Left ventricle myocardium inferior (tissue), 1 donor: Measurements from ENCODE around the gene SLC23A1. TPM values are rescaled to one million over a fixed set of nuclear protein-coding genes. Genes with fewer than 3 reads are reported as not detected.
"Not testable (repeated sequence)": the region's sequence is repeated elsewhere in the genome, so short reads cannot be mapped to it uniquely, and the experiment has no call there.

ENCODE experiments used
- DNase-seq: peaks from one replicate; pipeline ENCODE4 v3.0.0-alpha.2; 2020
- H3K27ac ChIP-seq: fragments of 200-600 bp; replicated peaks from 2 replicates; pipeline ENCODE4 v1.8.0; 2021
- H3K27me3 ChIP-seq: fragments of 200-600 bp; 2 replicates; pipeline ENCODE4 v1.8.0; 2021; ENCODE audit warnings: low read depth
- H3K36me3 ChIP-seq: fragments of 200-600 bp; 2 replicates; pipeline ENCODE4 v1.8.0; 2021
- H3K4me1 ChIP-seq: fragments of 200-600 bp; 2 replicates; pipeline ENCODE4 v1.8.0; 2021
- H3K4me3 ChIP-seq: fragments of 200-600 bp; 2 replicates; pipeline ENCODE4 v1.8.0; 2021; ENCODE audit warnings: mild to moderate bottlenecking, moderate library complexity
- H3K9me3 ChIP-seq: fragments of 200-600 bp; replicated peaks from 2 replicates; pipeline ENCODE4 v1.8.0; 2021
- CTCF ChIP-seq: fragments of 200-600 bp; IDR thresholded peaks from 2 replicates; pipeline ENCODE4 v1.8.0; 2021; ENCODE audit warnings: antibody characterized with exemption, mild to moderate bottlenecking, borderline replicate concordance
- intact Hi-C: fragments of 100-400 bp; cut with micrococcal nuclease; formaldehyde crosslinking; loops from one replicate; pipeline ENCODE4 v1.11.0; 2022
- total RNA-seq: library from RNA; stranded (reverse); fragmentation: NEBNext Ultra II Directional; extraction: Animal tissue kit (Norgen Biotek cat#: 25700); gene quantifications from one replicate; pipeline ENCODE4 v1.2.1, GENCODE V29; 2021
- donor health status: DM: no; HTN: yes; CAD: no; lungs with severe emphysema.

The SLC23A1 gene
- total RNA-seq, 1 donor from 2014 or later, result not detected

DNA sequence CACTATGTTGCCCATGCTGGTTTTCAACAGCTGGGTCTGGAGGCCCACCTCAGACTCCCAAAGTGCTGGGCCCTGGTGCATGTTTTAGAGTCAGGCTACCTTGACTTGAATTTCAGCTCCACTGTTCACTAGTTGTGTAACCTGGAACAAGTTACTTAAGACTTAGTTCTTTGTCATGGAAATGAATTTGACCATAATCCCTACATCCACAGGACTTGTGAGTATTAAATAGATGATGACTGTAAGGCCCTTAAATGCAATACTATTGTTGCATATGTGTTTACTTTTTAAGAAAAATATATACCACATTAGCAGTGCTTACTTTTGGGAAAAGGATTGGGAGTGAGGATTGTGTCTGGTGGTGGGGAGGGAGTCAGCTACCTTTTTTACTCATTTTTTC, 25.0 kb downstream of the SLC23A1 start:
- peaks cover 6% of the 10 kb centered on the region for H3K36me3 ChIP-seq
- TF ChIP-seq CTCF, result no peak
- no peak overlapping the region for H3K27ac ChIP-seq
- DNase-seq, result no peak
- H3K4me1 ChIP-seq, result peaks cover 42% of the 10 kb centered on the region
- intact Hi-C loops, result no loop called here
- H3K9me3 ChIP-seq, result no peaks in the 10 kb centered on the region
- no peaks in the 10 kb centered on the region for H3K27me3 ChIP-seq
- no peak overlapping the region for H3K4me3 ChIP-seq

DNA sequence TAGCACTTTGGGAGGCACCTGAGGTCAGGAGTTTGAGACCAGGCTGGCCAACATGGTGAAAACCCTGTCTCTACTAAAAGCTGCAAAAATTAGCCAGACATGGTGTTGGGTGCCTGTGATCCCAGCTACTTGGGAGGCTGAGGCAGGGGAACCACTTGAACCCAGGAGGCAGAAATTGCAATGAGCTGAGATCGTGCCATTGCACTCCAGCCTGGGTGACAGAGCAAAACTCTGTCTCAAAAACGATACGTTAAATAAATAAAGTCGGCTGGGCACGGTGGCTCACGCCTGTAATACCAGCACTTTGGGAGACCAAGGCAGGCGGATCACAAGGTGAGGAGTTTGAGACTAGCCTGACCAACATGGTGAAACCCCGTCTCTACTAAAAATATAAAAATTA, 27.2 kb downstream of the SLC23A1 start:
- peaks cover 63% of the 10 kb centered on the region for H3K4me1 ChIP-seq
- H3K27ac ChIP-seq, H3K36me3 ChIP-seq, H3K4me3 ChIP-seq, H3K27me3 ChIP-seq, H3K9me3 ChIP-seq, intact Hi-C loops, DNase-seq: not testable (repeated sequence)

GRCh38 chr5:139354186-139354585, 28.9 kb downstream of the SLC23A1 start:
- Histone ChIP-seq H3K4me1 (peaks cover 65% of the 10 kb centered on the region), H3K9me3 (no peaks in the 10 kb centered on the region), H3K27me3 (no peaks in the 10 kb centered on the region), H3K36me3 (peaks cover 6% of the 10 kb centered on the region), H3K27ac (no peak overlapping the region), H3K4me3 (no peak overlapping the region)
- no peak for DNase-seq
- no peak for TF ChIP-seq CTCF
- intact Hi-C loops, result no loop called here

GRCh38 chr5:139347863-139348262, 35.2 kb downstream of the SLC23A1 start:
- H3K36me3 ChIP-seq, result peaks cover 11% of the 10 kb centered on the region
- DNase-seq, H3K27me3 ChIP-seq, intact Hi-C loops, H3K9me3 ChIP-seq, H3K4me3 ChIP-seq, H3K27ac ChIP-seq: not testable (repeated sequence)
- peaks cover 85% of the 10 kb centered on the region for H3K4me1 ChIP-seq

- H3K27me3 ChIP-seq, intact Hi-C loops, DNase-seq, H3K27ac ChIP-seq, H3K4me3 ChIP-seq, H3K9me3 ChIP-seq: not testable (repeated sequence)
- peaks cover 82% of the 10 kb centered on the region for H3K4me1 ChIP-seq
- peaks cover 11% of the 10 kb centered on the region for H3K36me3 ChIP-seq
Measured at GRCh38 chr5:139345442-139345841, 37.7 kb downstream of the SLC23A1 start.

DNA sequence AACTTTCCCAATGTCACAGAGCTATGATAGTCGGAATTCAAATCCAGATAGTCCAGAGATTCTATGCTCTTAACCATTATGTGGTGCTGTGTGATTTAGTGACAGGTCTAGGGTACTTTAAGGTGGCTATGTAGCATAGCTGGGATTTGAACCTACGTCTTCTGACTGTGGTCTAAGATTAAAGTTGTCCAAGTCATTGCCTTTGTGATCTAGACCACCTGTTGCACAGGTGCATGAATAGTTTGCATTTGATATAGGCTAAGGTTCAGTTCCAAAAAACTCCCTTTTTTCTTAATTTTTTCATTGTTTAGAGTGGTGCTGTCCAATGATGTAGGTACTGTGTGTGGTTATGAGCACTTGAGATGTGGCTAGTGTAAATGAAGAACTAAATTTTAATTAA, 38.9 kb downstream of the SLC23A1 start:
- intact Hi-C loops, result no loop called here
- no peak overlapping the region for H3K4me3 ChIP-seq

DNA sequence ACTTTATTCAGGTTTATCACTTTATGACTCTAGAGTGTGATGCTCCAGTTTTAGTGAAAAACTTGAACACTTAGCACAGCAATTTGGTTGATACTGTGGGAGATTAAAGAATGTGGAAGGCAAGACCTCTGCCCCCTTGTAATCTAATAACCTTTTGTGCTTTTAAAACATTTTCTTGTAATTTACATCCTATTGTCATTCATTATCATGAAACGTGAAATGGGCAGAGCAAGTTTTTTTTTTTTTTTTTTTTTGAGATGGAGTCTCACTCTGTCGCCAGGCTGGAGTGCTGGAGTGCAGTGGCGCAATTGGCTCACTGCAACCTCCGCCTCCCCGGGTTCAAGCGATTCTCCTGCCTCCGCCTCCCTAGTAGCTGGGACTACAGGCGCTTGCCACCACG, 39.6 kb downstream of the SLC23A1 start:
- H3K4me3 ChIP-seq, result peak overlapping the region; percentile 94
- peaks cover 63% of the 10 kb centered on the region for H3K4me1 ChIP-seq

More for the DNA sequence above, 38.9 kb downstream of the SLC23A1 start:
- Histone ChIP-seq H3K36me3 (peaks cover 11% of the 10 kb centered on the region), H3K4me1 (peaks cover 70% of the 10 kb centered on the region), H3K9me3 (no peaks in the 10 kb centered on the region), H3K27me3 (no peaks in the 10 kb centered on the region), H3K27ac (no peak overlapping the region)
- no peak for DNase-seq
- no peak for TF ChIP-seq CTCF

More for the DNA sequence above, 39.6 kb downstream of the SLC23A1 start:
- Histone ChIP-seq H3K36me3 (peaks cover 11% of the 10 kb centered on the region), H3K27ac (no peak overlapping the region), H3K9me3 (no peaks in the 10 kb centered on the region), H3K27me3 (no peaks in the 10 kb centered on the region)
- intact Hi-C loops, result no loop called here
- no peak for DNase-seq
- TF ChIP-seq CTCF, result no peak
